Caco-2 (cell line): Measurements from ENCODE around the gene IQSEC1. TPM values are rescaled to one million over a fixed set of nuclear protein-coding genes. Genes with fewer than 3 reads are reported as not detected.

Source experiments
- BruUV-seq: library from RNA; stranded (reverse); fragments of 400-500 nt; replicated peaks from 2 replicates; lab custom pipeline; 2021; lab: Mats Ljungman, UMichigan
- CTCF ChIA-PET: fragments of 300-600 bp; sonication (Branson Sonifier 250); formaldehyde crosslinking; loops from one replicate; lab custom pipeline; 2022; ENCODE audit warnings: antibody characterized with exemption; lab: Charles Lee
- POLR2A ChIA-PET: fragments of 300-600 bp; sonication (Branson Sonifier 250); formaldehyde crosslinking; loops from one replicate; lab custom pipeline; 2022; ENCODE audit warnings: antibody characterized with exemption; lab: Charles Lee
- DNase-seq, 2 experiments: peaks; one replicate each; pipeline versions ENCODE4 v3.0.0 to v3.0.0-alpha.2; 2020 to 2022
- H3K27me3 ChIP-seq: replicated peaks from 2 replicates; pipeline ENCODE4 v1.6.0; 2011; ENCODE audit warnings: low read length; ENCODE audit not compliant: control insufficient read depth, insufficient read depth
- H3K36me3 ChIP-seq: 2 replicates; pipeline ENCODE4 v1.5.1; 2011; ENCODE audit warnings: low read length; ENCODE audit not compliant: control insufficient read depth, insufficient read depth
- H3K4me1 ChIP-seq: fragments of 250-450 bp; sonication (Bioruptor Pico); 2 replicates; pipeline ENCODE4 v1.5.1; 2020; ENCODE audit warnings: mild to moderate bottlenecking
- H3K4me3 ChIP-seq: 2 replicates; pipeline ENCODE4 v1.5.1; 2011; ENCODE audit warnings: low read depth, mild to moderate bottlenecking, control low read depth, low read length
- H3K9me3 ChIP-seq: fragments of 250-450 bp; sonication (Bioruptor Pico); 2 replicates; pipeline ENCODE4 v1.5.1; 2020; ENCODE audit warnings: mild to moderate bottlenecking, moderate library complexity
- H3K27ac Mint-ChIP-seq: one replicate; pipeline ENCODE4 v1.8.0; 2022; ENCODE audit warnings: mixed read lengths; ENCODE audit not compliant: unreplicated experiment
- H3K27me3 Mint-ChIP-seq: one replicate; pipeline ENCODE4 v1.8.0; 2022; ENCODE audit warnings: mixed read lengths; ENCODE audit not compliant: insufficient read depth, unreplicated experiment
- H3K36me3 Mint-ChIP-seq: one replicate; pipeline ENCODE4 v1.8.0; 2022; ENCODE audit warnings: mild to moderate bottlenecking, mixed read lengths; ENCODE audit not compliant: insufficient read depth, unreplicated experiment
- H3K4me1 Mint-ChIP-seq: one replicate; pipeline ENCODE4 v1.8.0; 2022; ENCODE audit warnings: low read depth, mixed read lengths; ENCODE audit not compliant: unreplicated experiment
- H3K4me3 Mint-ChIP-seq: one replicate; pipeline ENCODE4 v1.8.0; 2022; ENCODE audit warnings: mild to moderate bottlenecking, moderate library complexity, mixed read lengths; ENCODE audit not compliant: unreplicated experiment
- H3K9me3 Mint-ChIP-seq: one replicate; pipeline ENCODE4 v1.8.0; 2022; ENCODE audit warnings: mixed read lengths; ENCODE audit not compliant: unreplicated experiment
- intact Hi-C: fragments of 100-400 bp; cut with micrococcal nuclease; formaldehyde crosslinking; loops from one replicate; pipeline ENCODE4 v1.10.0; 2022; ENCODE audit not compliant: unreplicated experiment
- total RNA-seq: library from RNA; stranded (reverse); gene quantifications from 2 replicates; pipeline ENCODE4 v1.2.3, GENCODE V29; 2022
- TF ChIP-seq, protein P1 (sequence below), 2 experiments: fragments of 200-600 bp in 1 of 2; IDR thresholded peaks; 1 replicate in 1 of 2; 2 replicates in 1 of 2; pipeline versions ENCODE4 v1.5.1 to v1.8.0; 2011 to 2022; ENCODE audit warnings: antibody characterized with exemption in 1 of 2, control low read depth in 1 of 2, inconsistent platforms in 1 of 2, low read depth in 1 of 2, low read length in 1 of 2, mild to moderate bottlenecking in 1 of 2, moderate library complexity in 1 of 2; ENCODE audit not compliant: insufficient read depth in 1 of 2, severe bottlenecking in 1 of 2, unreplicated experiment in 1 of 2

IQSEC1 gene
- total RNA-seq, 1 experiment from 2014 or later, result 40.0 TPM

GRCh38 chr3:12938258-12938711 lies 134.9 kb downstream of the IQSEC1 start:
- ChIA-PET CTCF (no interaction called here), POLR2A (interaction anchor here (0.7 kb wide), 1 partner anchor 56 kb away, joined by 3 read pairs; no protein-coding TSS in a partner anchor)
- Histone ChIP-seq H3K9me3 (no peaks in the 10 kb centered on the region), H3K27me3 (no peaks in the 10 kb centered on the region), H3K4me3 (no peak overlapping the region), H3K36me3 (peaks cover 3% of the 10 kb centered on the region; the same call in 1 of the 2 replicates), H3K4me1 (no peaks in the 10 kb centered on the region)
- Mint-ChIP-seq H3K9me3 (no peaks in the 10 kb centered on the region), H3K36me3 (no peaks in the 10 kb centered on the region), H3K27me3 (no peaks in the 10 kb centered on the region), H3K4me3 (no peak overlapping the region), H3K27ac (no peak overlapping the region), H3K4me1 (no peaks in the 10 kb centered on the region)
- TF ChIP-seq, protein P1, sequence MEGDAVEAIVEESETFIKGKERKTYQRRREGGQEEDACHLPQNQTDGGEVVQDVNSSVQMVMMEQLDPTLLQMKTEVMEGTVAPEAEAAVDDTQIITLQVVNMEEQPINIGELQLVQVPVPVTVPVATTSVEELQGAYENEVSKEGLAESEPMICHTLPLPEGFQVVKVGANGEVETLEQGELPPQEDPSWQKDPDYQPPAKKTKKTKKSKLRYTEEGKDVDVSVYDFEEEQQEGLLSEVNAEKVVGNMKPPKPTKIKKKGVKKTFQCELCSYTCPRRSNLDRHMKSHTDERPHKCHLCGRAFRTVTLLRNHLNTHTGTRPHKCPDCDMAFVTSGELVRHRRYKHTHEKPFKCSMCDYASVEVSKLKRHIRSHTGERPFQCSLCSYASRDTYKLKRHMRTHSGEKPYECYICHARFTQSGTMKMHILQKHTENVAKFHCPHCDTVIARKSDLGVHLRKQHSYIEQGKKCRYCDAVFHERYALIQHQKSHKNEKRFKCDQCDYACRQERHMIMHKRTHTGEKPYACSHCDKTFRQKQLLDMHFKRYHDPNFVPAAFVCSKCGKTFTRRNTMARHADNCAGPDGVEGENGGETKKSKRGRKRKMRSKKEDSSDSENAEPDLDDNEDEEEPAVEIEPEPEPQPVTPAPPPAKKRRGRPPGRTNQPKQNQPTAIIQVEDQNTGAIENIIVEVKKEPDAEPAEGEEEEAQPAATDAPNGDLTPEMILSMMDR (IDR thresholded peaks at IDR 0.05; ENCODE audit: insufficient read depth in 1 of 2, low read depth in 1 of 2, low read length in 1 of 2, severe bottlenecking in 1 of 2, unreplicated experiment in 1 of 2), result no peak
- no peak for DNase-seq
- intact Hi-C loops, result no loop called here
- BruUV-seq, result no TSS peak

DNA sequence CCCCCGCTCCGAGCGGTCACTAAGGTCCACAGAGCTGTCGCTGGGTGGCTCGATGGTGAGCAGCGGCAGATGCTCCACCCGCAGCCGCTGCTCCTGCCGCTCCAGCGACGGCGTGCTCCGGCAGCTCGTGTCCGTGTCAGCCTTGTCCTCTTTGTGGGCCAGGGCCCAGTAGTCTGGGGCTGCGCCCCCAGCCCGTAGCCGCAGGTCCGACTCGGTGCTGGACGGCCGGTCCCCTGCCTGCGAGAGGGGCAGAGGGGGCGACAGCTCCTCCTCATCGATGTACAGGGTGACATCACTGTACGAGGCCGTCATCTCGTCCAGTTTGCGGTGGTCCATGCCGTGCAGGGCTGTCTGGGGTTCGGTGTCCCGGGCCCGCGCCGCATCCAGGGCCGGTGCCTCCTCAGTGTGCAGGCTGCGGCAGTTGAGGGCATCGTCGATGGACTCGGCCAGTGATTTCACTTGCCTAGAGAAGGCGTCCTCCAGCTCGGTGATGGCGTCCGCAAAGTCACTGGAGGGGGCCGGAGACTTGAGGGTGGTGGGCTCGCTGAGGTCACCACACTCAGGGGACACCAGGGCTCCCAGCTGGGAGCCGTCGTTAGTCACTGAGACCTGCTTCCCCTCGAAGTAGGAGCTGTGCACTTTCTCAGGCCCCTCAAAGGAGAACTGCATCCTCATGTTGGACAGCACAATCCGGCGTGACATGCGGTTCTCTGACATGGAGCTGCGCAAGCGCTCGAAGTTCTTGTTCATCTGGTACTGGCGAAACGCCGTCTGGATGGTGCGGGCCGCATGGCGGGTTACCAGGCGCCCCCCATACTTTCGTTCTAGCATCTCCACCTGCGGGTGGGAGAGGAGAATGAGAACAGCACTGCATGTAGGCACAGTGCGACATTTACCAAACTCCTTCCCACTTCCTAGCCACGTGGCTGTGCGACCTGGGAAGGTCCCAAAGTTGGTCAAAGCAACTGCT lies 137.1 kb downstream of the IQSEC1 start:
- no peaks in the 10 kb centered on the region for H3K27me3 ChIP-seq
- peaks cover 1% of the 10 kb centered on the region; the same call in 1 of the 2 replicates for H3K36me3 ChIP-seq
- Mint-ChIP-seq H3K27me3 (no peaks in the 10 kb centered on the region), H3K4me3 (no peak overlapping the region), H3K36me3 (no peaks in the 10 kb centered on the region), H3K9me3 (no peaks in the 10 kb centered on the region), H3K27ac (no peak overlapping the region), H3K4me1 (no peaks in the 10 kb centered on the region)
- DNase-seq, result no peak
- ChIA-PET POLR2A (no interaction called here), CTCF (no interaction called here)
- H3K4me3 ChIP-seq, result no peak overlapping the region
- no peaks in the 10 kb centered on the region for H3K9me3 ChIP-seq
- BruUV-seq, result TSS peak; percentile 40
- TF ChIP-seq, protein P1 (IDR thresholded peaks at IDR 0.05; ENCODE audit: insufficient read depth in 1 of 2, low read depth in 1 of 2, low read length in 1 of 2, severe bottlenecking in 1 of 2, unreplicated experiment in 1 of 2), result no peak
- intact Hi-C loops, result no loop called here
- H3K4me1 ChIP-seq, result no peaks in the 10 kb centered on the region

DNA sequence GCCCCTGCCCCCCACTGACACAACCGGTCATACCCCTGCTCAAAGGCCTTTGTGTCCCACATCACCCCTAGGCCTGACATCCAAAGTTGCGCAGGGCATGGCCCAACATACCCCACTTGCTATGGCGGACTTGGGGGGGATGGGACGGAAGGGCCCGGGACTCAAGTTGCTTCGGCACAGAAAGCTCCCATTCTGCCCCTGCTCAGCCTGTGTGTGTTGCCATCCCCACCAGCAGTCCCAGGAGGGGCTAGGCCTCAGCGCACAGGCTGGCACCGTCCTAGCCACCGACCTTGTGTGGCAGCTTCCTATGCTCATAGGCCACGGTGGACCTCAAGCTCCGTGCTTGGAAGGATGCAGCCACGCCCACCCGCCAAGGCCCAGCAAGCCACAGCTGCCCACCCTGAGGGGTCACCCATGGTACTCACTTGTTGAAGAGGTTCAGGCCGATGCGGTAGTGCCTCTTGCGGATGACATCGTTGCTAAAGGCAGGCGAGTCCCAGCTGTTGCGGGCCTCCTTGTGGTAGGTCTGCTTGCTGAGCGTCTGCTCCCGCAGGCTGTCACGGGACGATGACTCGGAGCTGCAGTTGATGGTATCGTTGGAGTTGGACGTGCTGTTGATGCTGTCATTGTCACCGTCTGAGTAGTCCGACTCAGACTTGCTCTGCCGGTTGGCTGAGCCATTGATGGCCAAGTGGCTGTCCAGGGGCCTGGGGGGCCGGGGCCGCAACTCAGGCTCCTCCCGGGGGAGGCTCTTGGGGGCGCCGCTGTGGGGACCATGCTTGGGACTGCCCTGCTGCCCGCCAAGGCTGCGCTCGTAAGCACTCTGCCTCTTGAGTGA lies 138.0 kb downstream of the IQSEC1 start:
- no peaks in the 10 kb centered on the region for H3K9me3 ChIP-seq
- no TSS peak for BruUV-seq
- POLR2A ChIA-PET, result no interaction called here
- H3K4me3 ChIP-seq, result no peak overlapping the region
- TF ChIP-seq, protein P1 (IDR thresholded peaks at IDR 0.05; ENCODE audit: insufficient read depth in 1 of 2, low read depth in 1 of 2, low read length in 1 of 2, severe bottlenecking in 1 of 2, unreplicated experiment in 1 of 2), result no peak
- Mint-ChIP-seq H3K27me3 (no peaks in the 10 kb centered on the region), H3K27ac (no peak overlapping the region), H3K9me3 (no peaks in the 10 kb centered on the region), H3K4me1 (no peaks in the 10 kb centered on the region), H3K4me3 (no peak overlapping the region), H3K36me3 (no peaks in the 10 kb centered on the region)
- no peaks in the 10 kb centered on the region for H3K4me1 ChIP-seq
- CTCF ChIA-PET, result no interaction called here
- H3K36me3 ChIP-seq, result 0 out of 2 replicates have a peak, but pooled peaks cover 1% of the 10 kb centered on the region
- intact Hi-C loops, result no loop called here
- DNase-seq, result no peak
- no peaks in the 10 kb centered on the region for H3K27me3 ChIP-seq
